NCI-H1417 treated with DMSO at 0.1 percent for 48 hours (cell line): ENCODE results near the gene ARFGEF3.
A peak's percentile ranks its signal among the peaks of the same experiment; 100 is the strongest.
"Not testable (repeated sequence)": the region's sequence is repeated elsewhere in the genome, so short reads cannot be mapped to it uniquely, and the experiment has no call there.

Experiments used
- DNase-seq: peaks from one replicate; lab custom pipeline; 2025; lab: John Stamatoyannopoulos, UW

The ARFGEF3 gene

GRCh38 chr6:138161338-138162110, at the start of gene ARFGEF3:
Gene ARFGEF3, plus strand, starts transcription at chr6:138161939. Its CDS starts 148 bp downstream, at chr6:138162087.
- DNase-seq, result no peak

GRCh38 chr6:138113588-138114210, 48.0 kb upstream of the ARFGEF3 start:
- no peak for DNase-seq

- DNase-seq, result peak; percentile 36
These were observed 46.5 kb upstream of the ARFGEF3 start for GRCh38 chr6:138115201-138115600.

GRCh38 chr6:138115877-138116660, 45.7 kb upstream of the ARFGEF3 start:
- DNase-seq, result peak; percentile 63

GRCh38 chr6:138116661-138116999, 45.1 kb upstream of the ARFGEF3 start:
- no peak for DNase-seq

GRCh38 chr6:138117376-138117914, 44.3 kb upstream of the ARFGEF3 start:
- no peak for DNase-seq

- not testable (repeated sequence) for DNase-seq
These were observed 42.5 kb upstream of the ARFGEF3 start for GRCh38 chr6:138119229-138119628.

- no peak for DNase-seq
These were observed 41.8 kb upstream of the ARFGEF3 start for GRCh38 chr6:138119976-138120375.

GRCh38 chr6:138124096-138124495, 37.6 kb upstream of the ARFGEF3 start:
- no peak for DNase-seq

GRCh38 chr6:138128096-138128495, 33.6 kb upstream of the ARFGEF3 start:
- DNase-seq, result no peak

- DNase-seq, result no peak
These were observed 32.5 kb upstream of the ARFGEF3 start for GRCh38 chr6:138129190-138129589.

- DNase-seq, result no peak
These were observed 18.9 kb upstream of the ARFGEF3 start for GRCh38 chr6:138142806-138143205.

- DNase-seq, result no peak
These were observed 16.3 kb upstream of the ARFGEF3 start for GRCh38 chr6:138145402-138145801.

GRCh38 chr6:138146544-138146943, 15.2 kb upstream of the ARFGEF3 start:
- DNase-seq, result no peak

GRCh38 chr6:138155443-138155842, 6.3 kb upstream of the ARFGEF3 start:
- no peak for DNase-seq

GRCh38 chr6:138157986-138158638, 3.6 kb upstream of the ARFGEF3 start:
- no peak for DNase-seq

- DNase-seq, result no peak
These were observed 2.5 kb upstream of the ARFGEF3 start for GRCh38 chr6:138159246-138159645.

GRCh38 chr6:138160329-138161087, 1.2 kb upstream of the ARFGEF3 start:
- DNase-seq, result no peak

GRCh38 chr6:138161088-138161337, 726 bp upstream of the ARFGEF3 start:
- DNase-seq, result no peak

GRCh38 chr6:138162111-138162954, 594 bp downstream of the ARFGEF3 start:
- DNase-seq, result no peak
